Activated naive CD4-positive, alpha-beta T cell treated with anti-CD3 and anti-CD28 coated beads, Interleukin-2, amount 50 U/mL, for 72 hours (primary cell): ENCODE measurements around the gene TBXAS1. TPM values are rescaled to one million over a fixed set of nuclear protein-coding genes. Genes with fewer than 3 reads are reported as not detected.

Experiments
- ATAC-seq, 2 donors: fragments of 150-1000 bp; cut with Tn5 transposase; 2 replicates each; pipeline ENCODE4 v1.10.0; 2021; ENCODE audit warnings: mild to moderate bottlenecking in 2 of 2, moderate library complexity in 2 of 2
- DNase-seq, 2 donors: peaks; one replicate each; pipeline ENCODE4 v3.0.0; 2021 to 2022; ENCODE audit warnings: low spot score in 2 of 2
- H3K27ac Mint-ChIP-seq, 2 donors: one replicate each; pipeline ENCODE4 v1.8.0; 2022; ENCODE audit warnings: mild to moderate bottlenecking in 2 of 2, mixed read lengths in 2 of 2
- H3K36me3 Mint-ChIP-seq, 2 donors: one replicate each; pipeline ENCODE4 v1.8.0; 2022; ENCODE audit warnings: mixed read lengths in 2 of 2
- H3K9me3 Mint-ChIP-seq, 2 donors: one replicate each; pipeline ENCODE4 v1.8.0; 2022; ENCODE audit warnings: mixed read lengths in 2 of 2
- total RNA-seq, 2 donors: library from RNA; stranded (reverse); gene quantifications; one replicate each; pipeline ENCODE4 v1.2.3, GENCODE V29; 2022

TBXAS1 gene
- total RNA-seq, 2 donors from 2014 or later: 1.4 to 5.8 TPM

DNA sequence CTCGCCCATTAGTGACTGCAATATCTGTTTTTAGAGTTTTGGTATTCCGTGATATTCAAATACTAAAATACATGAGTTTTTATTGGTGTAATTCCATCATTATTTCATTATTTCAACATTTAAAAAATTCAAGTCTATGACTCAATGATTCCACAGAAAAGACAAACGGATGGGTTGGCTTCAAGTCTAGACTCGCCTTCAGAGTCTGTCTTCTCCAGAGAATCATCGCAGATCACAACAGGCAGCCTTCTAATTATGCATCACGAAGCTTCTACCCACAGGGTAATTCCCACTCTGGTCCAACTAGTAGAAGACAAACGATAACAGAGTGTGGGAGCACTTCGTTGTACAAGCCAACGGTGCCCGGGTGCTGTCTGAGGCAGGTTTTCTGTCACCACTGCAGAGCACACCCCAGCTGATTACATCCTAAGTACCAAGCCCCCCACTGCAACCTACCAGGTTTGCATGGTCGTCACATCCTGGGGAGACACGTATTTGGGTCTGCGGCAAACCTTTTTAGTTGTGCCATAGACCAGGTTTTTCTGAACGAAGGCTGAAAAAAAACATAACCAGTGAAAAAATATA, 204.8 kb downstream of the TBXAS1 start:
- ATAC-seq (no peak), DNase-seq (no peak)
- peaks cover 11 to 20% of the 10 kb centered on the region in 2 donors for H3K36me3 Mint-ChIP-seq
- peak overlapping the region in 1 of 2 donors; percentile 62 for H3K27ac Mint-ChIP-seq
- H3K9me3 Mint-ChIP-seq: no peaks in the 10 kb centered on the region

DNA sequence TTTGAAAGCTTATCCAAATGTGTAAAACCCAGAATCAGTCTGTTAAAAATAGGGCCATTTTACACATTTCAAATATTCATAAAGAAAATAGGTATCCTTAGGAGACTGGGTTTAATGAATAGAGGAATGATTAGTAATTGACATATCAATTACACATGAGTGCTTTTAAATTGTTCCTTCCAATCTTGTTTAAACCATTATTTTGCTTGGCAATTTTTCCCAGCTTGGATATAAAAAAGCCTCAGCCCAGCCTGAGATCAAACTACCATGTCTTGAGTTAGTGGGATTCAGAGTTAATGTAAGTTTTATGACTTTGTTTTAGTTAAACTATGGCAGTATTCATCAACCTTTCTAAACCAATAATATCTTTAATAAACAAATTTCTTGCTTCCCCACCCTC, 205.4 kb downstream of the TBXAS1 start:
- H3K27ac Mint-ChIP-seq: no peak overlapping the region
- no peak for ATAC-seq

DNA sequence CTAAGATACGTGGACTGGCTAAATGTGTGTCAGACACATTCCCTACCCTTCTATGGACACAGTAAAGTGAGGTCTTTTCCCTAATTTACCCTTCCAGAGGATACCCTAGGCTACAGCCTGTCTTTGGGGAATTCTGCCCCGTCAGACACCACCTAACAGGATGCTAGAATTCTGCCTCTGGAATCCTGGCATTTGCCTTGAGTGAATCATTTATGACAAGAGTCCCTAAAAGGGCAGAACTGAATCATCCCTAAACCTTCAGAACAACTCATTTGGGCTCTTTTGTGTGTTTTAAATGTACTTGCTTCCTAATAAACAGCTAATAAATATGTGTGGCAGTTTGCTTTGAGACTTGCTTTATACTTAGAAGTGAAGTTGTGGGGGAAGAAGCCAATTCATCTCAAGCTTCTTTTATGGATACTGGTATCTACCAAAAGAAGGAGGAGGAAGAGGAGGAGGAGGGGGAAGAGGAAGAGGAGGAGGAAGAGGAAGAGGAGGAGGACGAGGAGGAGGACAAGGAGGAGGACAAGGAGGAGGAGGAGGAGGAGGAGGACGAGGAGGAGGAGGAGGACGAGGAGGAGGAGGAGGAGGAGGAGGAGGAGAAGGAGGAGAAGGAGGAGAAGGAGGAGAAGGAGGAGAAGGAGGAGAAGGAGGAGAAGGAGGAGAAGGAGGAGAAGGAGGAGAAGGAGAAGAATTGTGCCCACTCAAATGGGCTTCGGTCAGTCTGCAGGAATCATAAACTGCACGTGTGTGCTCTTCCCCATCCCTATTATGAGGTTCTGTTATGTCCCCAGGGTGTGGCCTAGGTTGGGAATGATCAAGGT, 206.5 kb downstream of the TBXAS1 start:
- no peak for DNase-seq
- Mint-ChIP-seq H3K27ac (peak overlapping the region in 1 of 2 donors; percentile 63), H3K36me3 (peaks cover 11 to 31% of the 10 kb centered on the region in 2 donors), H3K9me3 (no peaks in the 10 kb centered on the region)
- ATAC-seq: peak in 1 of 2 donors; percentile 26

More for the DNA sequence above, 205.4 kb downstream of the TBXAS1 start:
- peaks cover 11 to 26% of the 10 kb centered on the region in 2 donors for H3K36me3 Mint-ChIP-seq
- DNase-seq: no peak
- no peaks in the 10 kb centered on the region for H3K9me3 Mint-ChIP-seq

GRCh38 chr7:140036224-140036962, 207.3 kb downstream of the TBXAS1 start:
- Mint-ChIP-seq H3K27ac (peak overlapping the region in 1 of 2 donors; percentile 63), H3K9me3 (no peaks in the 10 kb centered on the region), H3K36me3 (peaks cover 11 to 36% of the 10 kb centered on the region in 2 donors)
- DNase-seq (no peak), ATAC-seq (peak; percentile 38 to 96)

- H3K27ac Mint-ChIP-seq: peak overlapping the region in 1 of 2 donors; percentile 94
- DNase-seq (no peak), ATAC-seq (no peak)
- no peaks in the 10 kb centered on the region for H3K9me3 Mint-ChIP-seq
- peaks cover 11 to 28% of the 10 kb centered on the region in 2 donors for H3K36me3 Mint-ChIP-seq
Measured at GRCh38 chr7:140039066-140039465, 210.0 kb downstream of the TBXAS1 start.

DNA sequence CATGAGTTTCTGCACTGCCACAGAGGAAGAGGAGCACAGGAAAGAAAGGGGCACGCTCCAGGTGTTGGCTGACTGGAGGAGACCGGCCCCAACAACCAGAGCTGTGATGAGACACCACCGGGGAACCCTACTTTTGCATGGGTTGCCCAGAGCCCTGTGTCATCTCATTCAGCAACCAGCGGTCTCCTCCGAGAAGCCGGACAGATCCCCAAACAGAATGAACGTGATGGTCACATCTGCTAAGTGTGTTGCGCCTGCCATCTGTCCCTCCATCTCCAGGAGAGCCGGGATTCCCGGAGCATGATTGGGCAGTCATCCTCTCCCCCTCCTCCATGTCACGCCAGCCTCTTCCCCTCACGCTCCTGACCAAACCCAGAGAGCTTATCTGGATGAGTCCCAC, 210.8 kb downstream of the TBXAS1 start:
- H3K9me3 Mint-ChIP-seq: no peaks in the 10 kb centered on the region
- H3K27ac Mint-ChIP-seq: peak overlapping the region in 1 of 2 donors; percentile 94
- DNase-seq: no peak
- no peak for ATAC-seq
- H3K36me3 Mint-ChIP-seq: peaks cover 11 to 28% of the 10 kb centered on the region in 2 donors

GRCh38 chr7:140041659-140042385, 212.8 kb downstream of the TBXAS1 start:
- Mint-ChIP-seq H3K36me3 (peaks cover 6 to 28% of the 10 kb centered on the region in 2 donors), H3K9me3 (no peaks in the 10 kb centered on the region)

DNA sequence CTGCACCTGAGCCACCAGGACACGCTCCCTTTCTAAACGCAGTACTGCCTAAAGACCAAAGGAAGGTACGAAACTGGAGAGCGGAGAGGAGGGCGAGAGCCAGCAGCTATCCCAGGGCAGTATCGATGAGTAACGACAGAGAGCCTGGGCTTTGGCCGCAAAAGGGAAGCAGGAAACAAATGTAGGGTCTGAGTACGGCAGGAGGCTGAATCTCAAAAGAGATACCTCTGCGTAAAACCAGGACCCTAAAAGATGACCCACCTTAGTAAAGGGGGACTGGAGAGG, 213.3 kb downstream of the TBXAS1 start:
- Mint-ChIP-seq H3K27ac (peak overlapping the region in 1 of 2 donors; percentile 26), H3K9me3 (no peaks in the 10 kb centered on the region), H3K36me3 (peaks cover 6 to 27% of the 10 kb centered on the region in 2 donors)
- ATAC-seq: no peak
- no peak for DNase-seq

More at GRCh38 chr7:140041659-140042385, 212.8 kb downstream of the TBXAS1 start:
- ATAC-seq (no peak), DNase-seq (no peak)
- no peak overlapping the region for H3K27ac Mint-ChIP-seq

DNA sequence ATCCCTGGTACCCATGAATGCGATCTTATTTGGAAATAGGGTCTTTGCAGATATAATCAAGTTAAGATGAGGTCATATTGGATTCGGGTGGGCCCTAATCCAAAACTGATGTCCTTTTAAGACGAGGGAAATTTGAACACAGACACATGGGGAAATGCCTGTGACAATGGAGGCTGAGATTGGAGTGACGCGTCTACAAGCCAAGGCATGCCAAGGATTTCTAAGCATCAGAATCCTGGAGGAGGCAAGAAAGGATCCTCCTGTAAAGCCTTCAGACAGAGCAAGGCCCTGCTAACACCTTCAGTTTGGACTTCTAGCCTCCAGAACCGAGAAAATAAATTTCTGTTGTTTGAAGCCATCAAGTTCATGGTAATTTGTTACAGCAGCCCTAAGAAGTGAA, 215.2 kb downstream of the TBXAS1 start:
- H3K27ac Mint-ChIP-seq: peak overlapping the region in 1 of 2 donors; percentile 61
- no peaks in the 10 kb centered on the region for H3K9me3 Mint-ChIP-seq
- no peak for DNase-seq
- ATAC-seq: no peak
- H3K36me3 Mint-ChIP-seq: peaks cover 0 to 13% of the 10 kb centered on the region in 2 donors

DNA sequence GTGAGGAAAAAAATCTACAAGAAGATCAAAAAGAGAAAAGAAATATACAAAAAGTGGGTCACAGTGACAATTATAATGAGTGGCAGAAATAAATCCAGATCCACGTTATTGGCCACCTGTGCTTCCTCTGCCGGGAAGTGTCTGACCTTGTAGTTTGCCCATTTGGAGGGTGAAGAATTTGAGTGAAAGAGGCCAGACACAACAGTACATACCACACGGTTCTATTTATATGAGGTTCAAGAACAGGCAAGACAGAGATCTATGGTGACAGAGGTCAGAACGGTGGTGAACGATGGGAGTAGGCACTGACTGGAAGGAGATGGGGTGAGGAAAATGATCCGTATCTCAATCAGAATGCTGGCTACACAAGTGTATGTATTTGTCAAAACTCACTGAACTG, 216.6 kb downstream of the TBXAS1 start:
- DNase-seq: no peak
- H3K36me3 Mint-ChIP-seq: peaks cover 0 to 7% of the 10 kb centered on the region in 2 donors
- peak overlapping the region in 1 of 2 donors; percentile 61 for H3K27ac Mint-ChIP-seq
- no peaks in the 10 kb centered on the region for H3K9me3 Mint-ChIP-seq
- ATAC-seq: no peak

DNA sequence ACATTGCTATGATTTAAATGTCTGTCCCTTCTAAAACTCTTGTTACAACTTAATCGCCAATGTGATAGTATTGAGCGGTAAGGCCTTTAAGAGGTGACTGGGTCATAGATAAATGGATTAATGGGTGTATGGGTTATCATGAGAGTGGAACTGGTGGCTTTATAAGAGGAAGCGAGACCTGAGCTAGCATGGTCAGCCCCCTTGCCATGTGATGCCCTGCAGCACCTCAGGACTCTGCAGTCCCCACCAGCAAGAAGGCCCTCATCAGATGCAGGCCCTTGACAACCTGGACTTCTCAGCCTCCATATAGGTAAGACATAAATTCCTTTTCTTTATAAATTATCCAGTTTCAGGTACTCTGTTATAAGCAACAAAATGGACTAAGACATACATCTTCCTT, 218.1 kb downstream of the TBXAS1 start:
- Mint-ChIP-seq H3K9me3 (no peaks in the 10 kb centered on the region), H3K36me3 (peaks cover 0 to 4% of the 10 kb centered on the region in 2 donors), H3K27ac (no peak overlapping the region)
- ATAC-seq (no peak), DNase-seq (no peak)

DNA sequence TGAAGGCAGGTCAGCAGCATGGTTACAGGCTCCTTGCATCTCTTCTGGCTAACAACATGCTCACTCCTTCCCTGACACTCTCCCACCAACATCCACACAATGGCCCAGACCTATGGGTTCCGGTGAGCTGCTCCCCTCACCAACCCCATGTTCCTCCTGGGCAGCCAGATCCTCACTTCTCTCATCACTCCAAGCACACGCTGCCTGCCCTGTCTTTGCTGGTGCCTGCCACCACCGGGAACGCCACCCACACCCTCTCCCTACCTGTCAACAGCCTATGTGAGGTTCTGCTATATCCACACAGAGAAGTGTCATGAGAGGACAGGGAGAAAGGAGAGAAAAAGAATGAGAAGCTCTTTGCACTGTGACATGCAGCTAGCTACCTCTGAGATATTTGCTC, 219.1 kb downstream of the TBXAS1 start:
- H3K9me3 Mint-ChIP-seq: no peaks in the 10 kb centered on the region

DNA sequence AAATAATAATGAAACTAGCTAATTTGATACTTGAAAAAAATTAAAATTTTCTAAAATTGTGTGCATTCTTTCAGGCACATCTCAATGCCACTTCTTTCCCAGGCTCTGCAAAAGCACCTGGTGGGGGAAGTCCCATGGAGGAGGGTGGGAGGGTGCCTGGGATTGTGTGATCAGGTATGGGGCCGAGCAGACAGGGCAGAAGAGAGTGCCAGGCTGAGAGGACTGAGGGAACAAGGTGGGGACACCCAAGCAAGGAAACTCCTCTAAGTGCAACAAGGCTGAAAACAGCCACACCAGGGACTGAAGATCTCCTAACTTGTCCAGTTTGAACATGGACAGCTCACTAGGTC, 219.9 kb downstream of the TBXAS1 start:
- peaks cover 0 to 13% of the 10 kb centered on the region in 2 donors for H3K36me3 Mint-ChIP-seq
- peak overlapping the region in 1 of 2 donors; percentile 40 for H3K27ac Mint-ChIP-seq
- DNase-seq (no peak), ATAC-seq (no peak)
- no peaks in the 10 kb centered on the region for H3K9me3 Mint-ChIP-seq

More for the DNA sequence above, 219.1 kb downstream of the TBXAS1 start:
- DNase-seq (no peak), ATAC-seq (no peak)
- peak overlapping the region in 1 of 2 donors; percentile 72 for H3K27ac Mint-ChIP-seq
- H3K36me3 Mint-ChIP-seq: peaks cover 0 to 7% of the 10 kb centered on the region in 2 donors

DNA sequence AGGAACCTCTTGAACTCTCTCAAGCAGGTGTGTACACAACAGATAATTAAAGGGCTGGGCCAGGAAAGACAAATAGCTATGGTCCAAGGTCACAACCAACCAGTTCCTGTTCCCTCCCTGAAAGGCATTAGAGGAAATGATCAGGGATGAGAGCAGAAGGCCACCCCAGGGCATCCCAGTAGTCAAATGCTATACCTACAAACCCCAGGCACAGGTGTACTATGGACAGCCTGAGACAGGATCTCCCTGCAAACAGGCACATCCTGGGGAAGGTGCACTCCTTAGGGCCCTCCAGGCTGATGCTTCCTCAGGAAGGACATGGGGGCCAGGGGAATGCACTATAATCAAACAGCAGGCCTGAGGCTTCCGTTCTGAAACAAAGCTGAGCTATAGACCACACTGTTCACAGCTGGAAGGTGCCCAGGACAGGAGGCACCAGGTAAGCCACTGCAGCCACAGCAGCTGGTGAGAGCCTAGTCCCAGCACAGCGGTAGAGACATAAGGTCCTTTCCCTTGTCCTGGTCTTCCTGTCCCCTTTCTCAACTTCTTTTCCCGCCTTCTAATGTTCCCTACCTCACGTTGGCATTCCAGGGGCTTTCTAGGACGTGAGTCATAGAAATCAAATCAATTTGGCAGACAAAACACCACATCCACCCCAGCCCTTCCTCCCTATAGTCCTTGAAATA, 220.4 kb downstream of the TBXAS1 start:
- ATAC-seq (no peak), DNase-seq (no peak)
- Mint-ChIP-seq H3K36me3 (peaks cover 0 to 14% of the 10 kb centered on the region in 2 donors), H3K27ac (peak overlapping the region in 1 of 2 donors; percentile 66), H3K9me3 (no peaks in the 10 kb centered on the region)

GRCh38 chr7:140050100-140050499, 221.0 kb downstream of the TBXAS1 start:
- ATAC-seq (no peak), DNase-seq (no peak)
- Mint-ChIP-seq H3K27ac (peak overlapping the region in 1 of 2 donors; percentile 66), H3K36me3 (peaks cover 0 to 14% of the 10 kb centered on the region in 2 donors), H3K9me3 (no peaks in the 10 kb centered on the region)

GRCh38 chr7:140051820-140052219, 222.8 kb downstream of the TBXAS1 start:
- no peak for DNase-seq
- Mint-ChIP-seq H3K9me3 (no peaks in the 10 kb centered on the region), H3K36me3 (peaks cover 0 to 20% of the 10 kb centered on the region in 2 donors), H3K27ac (no peak overlapping the region)
- ATAC-seq: no peak
